Testis (tissue), 2 donors: ENCODE measurements around the gene PIK3C2B.

ENCODE experiments used
- CTCF ChIP-seq, 3 experiments: fragments of 450-650 bp in 2 of 3; fragments of 200-600 bp in 1 of 3; sonication (generic) in 1 of 3; IDR thresholded peaks; one replicate each; pipeline ENCODE4 v1.5.1; 2016 to 2019; ENCODE audit warnings: antibody characterized with exemption in 3 of 3, mild to moderate bottlenecking in 2 of 3, moderate library complexity in 1 of 3
- POLR2A ChIP-seq: fragments of 450-650 bp; IDR thresholded peaks from one replicate; pipeline ENCODE4 v1.6.1; 2017; ENCODE audit warnings: antibody characterized with exemption, mild to moderate bottlenecking, moderate library complexity

DNA sequence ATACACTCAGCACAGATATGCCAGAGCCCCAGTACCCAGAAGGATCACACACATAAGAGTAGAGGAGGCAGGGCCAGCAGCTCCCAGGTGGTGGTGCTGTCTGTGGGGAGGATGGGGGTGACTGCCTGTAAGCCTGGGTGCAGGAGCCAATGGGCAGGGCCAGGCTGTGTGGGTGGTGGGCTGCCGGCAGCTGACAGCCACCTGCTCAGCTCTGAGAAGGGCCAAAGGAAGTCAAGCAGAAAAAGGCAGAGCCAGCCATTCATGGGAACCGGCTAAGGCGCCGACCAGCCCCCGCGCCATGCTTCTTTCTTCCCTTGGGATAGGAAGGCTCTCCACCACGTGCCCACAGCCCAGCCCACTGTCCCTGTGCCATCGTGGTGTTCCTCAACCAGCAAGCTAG is 14.1 kb downstream of the PIK3C2B start:
- TF ChIP-seq CTCF (IDR thresholded peaks at IDR 0.05): no peak
- TF ChIP-seq POLR2A: no peak
